NAMALWA (cell line): ENCODE results near the gene TAF11L6.
"Not testable (repeated sequence)": the region's sequence is repeated elsewhere in the genome, so short reads cannot be mapped to it uniquely, and the experiment has no call there.

ENCODE experiments used
- DNase-seq: peaks from one replicate; pipeline ENCODE4 v3.0.0-alpha.2; 2015; ENCODE audit warnings: low spot score

TAF11L6 gene

DNA sequence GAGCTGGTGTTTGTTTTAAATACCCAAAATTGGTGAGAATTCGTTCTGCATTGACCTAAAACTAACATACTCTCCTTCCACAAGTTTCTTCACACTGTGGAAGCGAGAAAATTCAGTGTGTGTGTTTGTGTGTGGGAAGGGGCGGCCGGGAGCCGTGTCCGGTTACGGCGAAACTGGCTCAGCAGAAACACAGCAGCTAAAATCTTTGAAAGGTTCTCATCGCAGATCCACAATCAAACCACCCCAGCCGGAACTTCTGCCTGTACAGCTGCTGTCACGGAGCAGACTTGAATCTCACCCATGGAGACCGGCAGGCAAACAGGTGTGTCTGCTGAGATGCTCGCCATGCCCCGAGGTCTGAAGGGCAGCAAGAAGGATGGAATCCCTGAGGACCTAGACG is at the start of gene TAF11L6:
Gene TAF11L6, plus strand, starts transcription at position 301 of the 400 bp plus-strand sequence.
- not testable (repeated sequence) for DNase-seq

DNA sequence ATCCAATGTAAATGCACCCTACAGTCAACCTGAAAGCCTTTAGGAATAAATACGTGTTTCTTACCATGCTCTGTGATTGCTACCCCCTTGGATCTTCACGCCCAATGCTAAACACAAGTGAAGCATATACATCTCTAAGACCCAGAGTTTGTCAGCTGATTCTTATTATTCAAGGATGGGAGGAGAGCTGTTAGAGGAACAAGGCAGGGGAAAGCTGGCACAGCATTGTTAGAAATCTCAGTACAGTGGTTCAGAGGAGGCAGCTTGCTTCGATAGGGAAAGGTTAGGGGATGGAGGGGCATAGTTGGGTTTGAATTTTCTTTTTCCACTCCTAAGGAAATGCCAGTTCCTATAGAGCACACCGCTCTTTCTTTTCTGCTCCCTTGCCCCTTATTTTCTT is 47.1 kb upstream of the TAF11L6 start:
- no peak for DNase-seq

DNA sequence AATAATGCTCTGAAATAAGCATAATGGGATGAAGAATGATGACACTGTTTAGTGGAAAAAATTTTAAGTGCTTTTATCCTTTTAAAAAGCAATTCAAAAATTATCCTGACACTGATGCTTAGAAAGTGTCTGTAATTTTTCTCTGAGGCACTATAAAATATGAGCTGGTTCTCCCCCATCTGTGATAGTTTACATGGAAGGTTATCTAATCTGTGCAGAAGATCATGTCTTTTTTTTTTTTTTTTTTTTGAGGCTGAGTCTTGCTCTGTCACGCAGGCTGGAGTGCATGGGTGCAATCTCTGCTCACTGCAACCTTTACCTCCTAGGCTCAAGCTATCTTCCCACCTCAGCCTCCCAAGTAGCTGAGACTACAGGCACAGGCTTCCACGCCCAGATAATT is 45.7 kb upstream of the TAF11L6 start:
- DNase-seq = no peak

DNA sequence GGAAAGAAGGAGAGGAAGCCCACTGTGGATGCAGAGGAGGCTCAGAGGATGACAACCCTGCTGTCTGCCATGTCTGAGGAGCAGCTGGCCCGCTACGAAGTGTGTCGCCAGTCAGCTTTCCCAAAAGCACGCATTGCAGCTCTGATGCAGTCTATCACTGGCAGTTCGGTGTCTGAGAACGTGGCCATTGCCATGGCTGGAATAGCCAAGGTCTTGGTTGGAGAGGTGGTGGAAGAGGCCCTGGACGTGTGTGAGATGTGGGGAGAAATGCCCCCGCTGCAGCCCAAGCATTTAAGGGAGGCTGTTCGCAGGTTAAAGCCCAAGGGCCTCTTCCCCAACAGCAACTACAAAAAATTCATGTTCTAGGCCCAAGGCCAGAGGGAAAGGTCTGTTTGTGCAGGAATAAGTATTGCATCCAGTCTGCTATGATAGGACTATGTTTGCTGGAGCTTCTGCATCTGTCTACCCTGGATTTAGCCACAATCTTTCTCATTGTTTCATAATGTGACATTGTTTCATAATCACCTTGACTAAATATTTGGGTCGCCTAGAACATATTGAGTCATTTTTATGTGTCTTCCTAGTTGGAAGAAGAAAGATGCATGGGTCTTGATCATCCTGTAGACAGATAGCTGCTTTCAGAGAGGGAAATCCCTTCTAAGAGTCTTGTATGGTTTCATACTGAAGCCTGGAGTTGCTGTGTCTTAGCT is 41.9 kb upstream of the TAF11L6 start:
- not testable (repeated sequence) for DNase-seq

DNA sequence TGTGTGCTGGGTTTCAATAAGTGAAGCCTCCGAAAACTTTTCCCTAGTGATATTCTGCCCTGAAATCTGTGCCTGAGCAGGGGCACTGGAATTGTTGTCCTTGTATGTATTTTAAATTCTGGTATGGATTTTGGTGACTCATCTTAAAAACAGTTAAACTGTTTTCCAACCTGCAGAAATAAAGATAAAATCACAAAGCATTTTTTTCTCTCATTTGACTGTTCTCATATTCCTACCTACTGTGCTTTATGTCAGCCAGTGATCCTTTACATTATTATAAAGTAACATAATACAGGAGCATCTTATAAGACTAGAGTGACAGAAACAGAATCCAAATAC is 41.3 kb upstream of the TAF11L6 start:
- no peak for DNase-seq

DNA sequence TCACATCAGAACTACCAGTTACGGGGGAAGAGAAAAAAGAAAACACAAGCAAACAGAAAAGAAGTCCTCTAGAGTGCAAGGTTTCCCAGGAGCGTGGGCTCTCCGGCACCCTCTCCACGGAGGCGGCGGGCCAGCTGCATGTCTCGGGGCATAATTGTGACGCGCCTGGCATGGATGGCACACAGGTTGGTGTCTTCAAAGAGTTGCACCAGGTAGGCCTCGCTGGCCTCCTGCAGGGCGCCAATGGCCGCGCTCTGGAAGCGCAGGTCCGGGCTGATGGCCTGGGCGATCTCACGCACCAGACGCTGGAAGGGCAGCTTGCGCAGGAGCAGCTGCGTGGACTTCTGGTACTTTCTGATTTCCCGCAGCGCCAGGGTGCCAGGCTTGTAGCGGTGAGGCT is 37.2 kb upstream of the TAF11L6 start:
- DNase-seq = not testable (repeated sequence)

DNA sequence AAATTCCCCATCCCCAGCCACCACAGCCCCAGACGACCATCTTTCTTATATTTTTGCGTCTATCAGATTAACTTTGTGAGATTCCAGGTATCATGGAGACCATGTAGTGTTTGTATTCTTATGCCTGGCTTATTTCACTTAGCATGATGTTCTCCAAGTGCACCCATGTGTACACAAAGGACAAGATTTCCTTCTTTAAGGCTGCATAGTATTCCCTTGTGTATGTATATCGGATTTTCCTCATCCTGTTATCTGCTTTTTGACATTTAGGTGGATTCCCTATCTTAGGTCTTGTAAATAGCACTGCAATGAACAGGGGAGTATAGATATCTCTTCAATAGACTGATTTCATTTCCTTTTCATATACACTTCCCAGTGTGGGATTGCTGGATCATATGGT is 35.7 kb upstream of the TAF11L6 start:
- no peak for DNase-seq

DNA sequence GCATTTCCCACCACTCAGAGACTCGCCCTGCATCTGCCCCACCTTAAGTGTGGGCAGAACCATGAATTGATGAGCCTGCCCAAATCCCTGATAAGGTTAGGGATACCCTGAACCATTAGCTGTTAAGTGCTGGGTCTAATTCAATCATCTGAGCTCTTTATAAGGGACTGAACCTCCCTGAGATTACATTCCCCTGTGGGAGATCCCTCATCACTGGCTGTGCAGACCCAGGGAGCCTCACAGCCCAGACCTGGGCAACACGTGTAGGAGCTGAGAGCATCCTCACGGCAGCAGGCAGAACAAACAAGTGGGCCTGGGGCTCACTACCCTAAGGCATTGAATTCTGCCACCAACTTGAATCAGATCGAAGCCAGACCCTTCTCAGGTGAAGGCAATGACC is 31.0 kb upstream of the TAF11L6 start:
- DNase-seq = no peak

DNA sequence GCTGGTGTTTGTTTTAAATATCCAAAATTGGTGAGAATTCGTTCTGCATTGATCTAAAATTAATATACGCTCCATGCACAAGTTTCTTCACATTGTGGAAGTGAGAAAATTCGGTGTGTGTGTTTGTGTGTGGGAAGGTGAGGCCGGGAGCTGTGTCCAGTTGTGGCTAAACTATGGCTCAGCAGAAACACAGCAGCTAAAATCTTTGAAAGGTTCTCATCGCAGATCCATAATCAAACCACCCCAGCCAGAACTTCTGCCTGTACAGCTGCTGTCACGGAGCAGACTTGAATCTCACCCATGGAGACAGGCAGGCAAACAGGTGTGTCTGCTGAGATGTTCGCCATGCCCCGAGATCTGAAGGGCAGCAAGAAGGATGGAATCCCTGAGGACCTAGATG is 30.5 kb upstream of the TAF11L6 start, which contains the start of gene TAF11L2:
Gene TAF11L2, plus strand, starts transcription at position 301 of the 400 bp plus-strand sequence.
- DNase-seq = not testable (repeated sequence)

DNA sequence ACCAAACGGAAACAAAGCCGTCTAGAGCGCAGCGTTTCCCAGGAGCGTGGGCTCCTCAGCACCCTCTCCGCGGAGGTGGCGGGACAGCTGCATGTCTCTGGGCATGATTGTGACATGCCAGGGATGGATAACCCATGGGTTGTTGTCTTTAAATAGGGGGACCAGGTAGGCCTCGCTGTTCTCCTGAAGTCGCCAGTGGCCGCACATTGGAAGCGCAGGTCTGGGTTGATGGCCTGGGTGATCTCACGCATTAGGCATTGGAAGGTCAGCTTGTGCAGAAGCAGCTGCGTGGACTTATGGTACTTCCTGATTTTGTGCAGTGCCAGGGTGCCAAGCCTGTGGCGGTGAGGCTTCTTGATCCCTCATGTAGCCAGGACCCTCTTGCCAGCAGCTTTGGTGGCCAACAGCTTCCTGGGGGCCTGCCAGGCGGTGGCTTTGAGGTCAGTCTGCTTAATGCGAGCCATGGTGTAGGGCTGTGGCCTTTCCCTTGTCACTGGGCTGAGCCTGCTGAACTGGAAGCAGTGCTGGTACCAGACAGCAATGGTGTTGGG is 16.6 kb upstream of the TAF11L6 start:
- DNase-seq = no peak

DNA sequence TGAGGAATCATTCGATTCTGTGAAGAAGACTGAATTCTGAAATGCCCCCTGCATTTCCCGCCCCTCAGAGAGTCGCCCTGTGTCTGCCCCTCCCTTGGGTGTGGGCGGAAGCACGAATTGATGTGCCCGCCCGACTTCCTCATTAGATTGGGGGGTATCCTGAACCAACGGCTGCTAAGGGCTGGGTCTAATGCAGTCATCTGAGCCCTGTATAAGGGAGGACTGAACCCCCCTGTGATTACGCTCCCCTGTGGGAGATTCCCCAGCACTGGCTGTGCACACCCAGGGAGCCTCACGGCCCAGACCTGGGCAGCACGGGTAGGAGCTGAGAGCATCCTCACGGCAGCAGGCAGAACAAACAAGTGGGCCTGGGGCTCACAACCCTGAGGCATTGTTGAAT is 10.9 kb upstream of the TAF11L6 start:
- DNase-seq = not testable (repeated sequence)

DNA sequence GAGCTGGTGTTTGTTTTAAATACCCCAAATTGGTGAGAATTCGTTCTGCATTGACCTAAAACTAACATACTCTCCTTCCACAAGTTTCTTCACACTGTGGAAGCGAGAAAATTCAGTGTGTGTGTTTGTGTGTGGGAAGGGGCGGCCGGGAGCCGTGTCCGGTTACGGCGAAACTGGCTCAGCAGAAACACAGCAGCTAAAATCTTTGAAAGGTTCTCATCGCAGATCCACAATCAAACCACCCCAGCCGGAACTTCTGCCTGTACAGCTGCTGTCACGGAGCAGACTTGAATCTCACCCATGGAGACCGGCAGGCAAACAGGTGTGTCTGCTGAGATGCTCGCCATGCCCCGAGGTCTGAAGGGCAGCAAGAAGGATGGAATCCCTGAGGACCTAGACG is 10.4 kb upstream of the TAF11L6 start, which contains the start of gene TAF11L3:
Gene TAF11L3, plus strand, starts transcription at position 301 of the 400 bp plus-strand sequence.
- DNase-seq = not testable (repeated sequence)

DNA sequence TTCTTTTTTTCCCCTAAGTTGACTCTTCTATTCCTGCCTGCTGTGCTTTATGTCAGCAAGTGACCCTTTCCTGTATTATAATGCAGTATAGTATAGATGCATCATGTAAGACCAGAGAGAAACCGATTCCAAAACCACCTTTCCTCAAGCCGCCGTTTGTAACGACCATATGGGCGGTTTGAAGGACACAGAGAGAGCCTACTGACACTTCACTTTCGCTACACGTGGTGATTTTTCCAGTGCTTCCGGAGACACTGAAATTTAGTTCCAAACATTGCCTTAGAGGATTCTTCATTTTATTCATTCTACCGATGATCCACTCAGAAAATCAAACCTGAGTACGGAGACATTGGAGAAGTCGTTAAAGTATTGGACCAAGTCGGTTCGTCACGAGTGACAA is 9.0 kb upstream of the TAF11L6 start:
- DNase-seq = not testable (repeated sequence)

DNA sequence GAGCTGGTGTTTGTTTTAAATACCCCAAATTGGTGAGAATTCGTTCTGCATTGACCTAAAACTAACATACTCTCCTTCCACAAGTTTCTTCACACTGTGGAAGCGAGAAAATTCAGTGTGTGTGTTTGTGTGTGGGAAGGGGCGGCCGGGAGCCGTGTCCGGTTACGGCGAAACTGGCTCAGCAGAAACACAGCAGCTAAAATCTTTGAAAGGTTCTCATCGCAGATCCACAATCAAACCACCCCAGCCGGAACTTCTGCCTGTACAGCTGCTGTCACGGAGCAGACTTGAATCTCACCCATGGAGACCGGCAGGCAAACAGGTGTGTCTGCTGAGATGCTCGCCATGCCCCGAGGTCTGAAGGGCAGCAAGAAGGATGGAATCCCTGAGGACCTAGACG is 7.0 kb upstream of the TAF11L6 start, which contains the start of gene TAF11L4:
Gene TAF11L4, plus strand, starts transcription at position 301 of the 400 bp plus-strand sequence.
- not testable (repeated sequence) for DNase-seq

DNA sequence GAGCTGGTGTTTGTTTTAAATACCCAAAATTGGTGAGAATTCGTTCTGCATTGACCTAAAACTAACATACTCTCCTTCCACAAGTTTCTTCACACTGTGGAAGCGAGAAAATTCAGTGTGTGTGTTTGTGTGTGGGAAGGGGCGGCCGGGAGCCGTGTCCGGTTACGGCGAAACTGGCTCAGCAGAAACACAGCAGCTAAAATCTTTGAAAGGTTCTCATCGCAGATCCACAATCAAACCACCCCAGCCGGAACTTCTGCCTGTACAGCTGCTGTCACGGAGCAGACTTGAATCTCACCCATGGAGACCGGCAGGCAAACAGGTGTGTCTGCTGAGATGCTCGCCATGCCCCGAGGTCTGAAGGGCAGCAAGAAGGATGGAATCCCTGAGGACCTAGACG is 3.5 kb upstream of the TAF11L6 start, which contains the start of gene TAF11L5:
Gene TAF11L5, plus strand, starts transcription at position 301 of the 400 bp plus-strand sequence.
- DNase-seq = not testable (repeated sequence)

DNA sequence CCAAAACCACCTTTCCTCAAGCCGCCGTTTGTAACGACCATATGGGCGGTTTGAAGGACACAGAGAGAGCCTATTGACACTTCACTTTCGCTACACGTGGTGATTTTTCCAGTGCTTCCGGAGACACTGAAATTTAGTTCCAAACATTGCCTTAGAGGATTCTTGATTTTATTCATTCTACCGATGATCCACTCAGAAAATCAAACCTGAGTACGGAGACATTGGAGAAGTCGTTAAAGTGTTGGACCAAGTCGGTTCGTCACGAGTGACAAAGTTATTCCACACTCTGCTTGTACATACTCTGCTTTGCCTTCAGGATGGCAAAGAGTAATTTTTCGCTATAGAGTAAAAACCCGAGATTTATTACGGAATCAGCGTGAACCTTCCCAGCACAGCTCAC is 2.0 kb upstream of the TAF11L6 start:
- DNase-seq = not testable (repeated sequence)
